HG03469 (cell line): ENCODE measurements around the gene GFAP.

Source experiments
- ATAC-seq: cut with Tn5 transposase; IDR thresholded peaks from one replicate; pipeline ENCODE4 v1.9.1; 2021; ENCODE audit warnings: mild to moderate bottlenecking, moderate library complexity, moderate number of reproducible peaks; ENCODE audit not compliant: unreplicated experiment

The GFAP gene

GRCh38 chr17:44932096-44932786 is 16.9 kb upstream of the GFAP start:
- no peak for ATAC-seq

- ATAC-seq = no peak
Measured at GRCh38 chr17:44931376-44931775, 16.1 kb upstream of the GFAP start.

- no peak for ATAC-seq
Measured at GRCh38 chr17:44930667-44931066, 15.4 kb upstream of the GFAP start.

GRCh38 chr17:44928950-44929720 is 13.8 kb upstream of the GFAP start:
- ATAC-seq = no peak

- ATAC-seq = no peak
Measured at GRCh38 chr17:44928136-44928535, 12.8 kb upstream of the GFAP start.

GRCh38 chr17:44927696-44928095 is 12.4 kb upstream of the GFAP start:
- no peak for ATAC-seq

- no peak for ATAC-seq
Measured at GRCh38 chr17:44926821-44927525, 11.7 kb upstream of the GFAP start.

GRCh38 chr17:44925731-44926697 is 10.7 kb upstream of the GFAP start:
- ATAC-seq = no peak

- no peak for ATAC-seq
Measured at GRCh38 chr17:44924107-44924544, 8.8 kb upstream of the GFAP start.

- no peak for ATAC-seq
Measured at GRCh38 chr17:44922746-44923470, 7.6 kb upstream of the GFAP start.

- ATAC-seq = no peak
Measured at GRCh38 chr17:44922136-44922535, 6.8 kb upstream of the GFAP start.

GRCh38 chr17:44921122-44921882 is 6.0 kb upstream of the GFAP start:
- ATAC-seq = no peak

- ATAC-seq = no peak
Measured at GRCh38 chr17:44920565-44920940, 5.3 kb upstream of the GFAP start.

GRCh38 chr17:44919885-44920564 is 4.7 kb upstream of the GFAP start:
- ATAC-seq = no peak

GRCh38 chr17:44919411-44919810 is 4.1 kb upstream of the GFAP start:
- ATAC-seq = no peak

- no peak for ATAC-seq
Measured at GRCh38 chr17:44918006-44918405, 2.7 kb upstream of the GFAP start.

GRCh38 chr17:44917456-44917855 is 2.2 kb upstream of the GFAP start:
- ATAC-seq = no peak

- ATAC-seq = no peak
Measured at GRCh38 chr17:44916781-44917241, 1.5 kb upstream of the GFAP start.
